NCI-H146 treated with DMSO at 0.1 percent for 48 hours (cell line): ENCODE measurements around the gene CAND1.

Experiments used
- DNase-seq: peaks from one replicate; lab custom pipeline; 2025; ENCODE audit not compliant: unreplicated experiment; lab: John Stamatoyannopoulos, UW

CAND1 gene

DNA sequence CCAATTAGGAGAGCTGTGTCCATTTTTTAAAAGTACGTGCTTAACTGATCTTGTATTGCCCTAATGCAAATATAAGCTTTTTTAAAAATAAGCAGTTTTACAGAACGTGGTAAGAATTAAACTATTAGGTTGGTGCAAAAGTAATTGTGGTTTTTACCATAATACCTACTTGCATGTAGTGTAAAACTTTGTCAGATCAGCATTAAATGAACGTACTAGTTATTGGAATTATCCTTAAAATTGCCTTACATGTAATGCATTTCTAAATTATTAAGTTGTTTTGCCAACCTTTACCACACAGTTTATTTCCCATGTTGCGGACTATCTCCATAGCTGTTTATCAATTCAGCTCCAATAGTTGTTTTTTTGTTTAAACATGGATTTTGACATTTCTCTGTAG lies 10.9 kb downstream of the CAND1 start:
- no peak for DNase-seq

DNA sequence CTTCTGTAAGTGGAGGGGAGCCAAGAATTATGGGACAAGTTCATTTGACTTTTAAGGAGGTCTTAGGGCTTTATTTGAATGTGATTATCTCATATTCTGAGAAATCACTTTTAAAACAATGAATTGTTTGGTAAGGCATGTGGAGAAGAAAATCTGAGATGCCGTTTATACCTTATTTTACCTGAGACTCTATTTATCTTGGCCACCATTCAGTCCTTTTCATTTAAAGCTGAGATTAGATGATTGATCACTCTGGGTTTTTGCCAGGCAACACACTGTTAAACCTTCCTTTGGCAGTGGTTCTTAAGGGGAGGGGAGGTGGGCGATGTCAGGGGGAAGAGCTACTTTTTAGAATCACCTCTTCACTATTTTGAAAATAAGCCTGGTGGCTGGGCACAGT lies 11.4 kb downstream of the CAND1 start:
- no peak for DNase-seq

DNA sequence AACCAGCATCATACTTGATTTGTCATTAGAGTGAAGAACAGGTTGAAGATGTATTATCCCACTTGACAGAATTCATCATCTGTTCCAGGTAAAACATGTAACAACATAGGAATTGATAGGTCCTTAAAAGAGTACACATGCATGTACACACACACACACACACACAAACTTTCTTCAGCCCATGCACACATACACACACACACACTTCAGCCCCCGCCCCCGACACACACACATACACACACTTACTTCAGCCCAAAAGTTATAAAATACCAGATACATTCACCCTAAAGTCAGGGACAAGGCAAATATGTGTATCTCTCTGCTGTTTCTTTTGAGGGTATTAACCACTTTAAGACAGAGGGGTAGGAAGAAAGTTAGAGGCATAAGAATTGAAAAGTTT lies 15.4 kb downstream of the CAND1 start:
- no peak for DNase-seq

DNA sequence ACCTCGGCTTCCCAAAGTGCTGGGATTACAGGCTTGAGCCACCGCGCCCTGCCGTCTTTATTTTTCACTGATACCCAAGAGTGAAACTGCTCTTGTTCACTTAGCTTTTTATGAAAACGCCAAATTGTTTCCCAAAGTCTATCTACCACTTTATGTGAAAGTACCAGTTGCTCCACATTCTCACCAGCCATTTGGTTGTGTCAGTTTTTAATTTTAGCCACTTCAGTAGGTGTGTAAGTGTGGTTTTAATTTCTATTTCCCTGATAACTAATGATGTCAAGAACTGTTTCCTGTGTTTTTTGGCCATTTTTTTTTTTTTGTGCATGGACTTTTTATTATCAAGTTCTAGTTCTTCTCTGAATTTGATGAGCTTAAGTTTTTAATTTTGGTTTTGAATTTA lies 17.1 kb downstream of the CAND1 start:
- DNase-seq = no peak

DNA sequence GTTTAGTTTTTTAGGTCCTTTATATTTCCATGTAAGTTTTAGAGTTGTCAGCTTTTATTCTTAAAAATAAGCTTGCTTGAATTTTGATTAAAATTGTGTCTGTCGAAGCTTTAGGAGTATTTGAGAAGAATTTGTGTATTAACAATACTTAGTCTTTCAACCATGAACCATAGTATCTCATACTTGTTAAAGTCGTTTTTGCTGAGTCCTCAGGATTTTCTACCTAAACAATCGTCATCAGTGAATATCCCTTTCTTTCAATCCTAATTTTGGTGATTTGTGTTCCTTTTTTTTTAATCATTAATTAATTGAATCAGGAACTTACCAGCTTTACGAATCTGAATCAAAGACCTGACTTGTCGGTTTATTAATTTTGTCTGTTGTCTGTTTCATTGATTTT lies 18.2 kb downstream of the CAND1 start:
- no peak for DNase-seq

DNA sequence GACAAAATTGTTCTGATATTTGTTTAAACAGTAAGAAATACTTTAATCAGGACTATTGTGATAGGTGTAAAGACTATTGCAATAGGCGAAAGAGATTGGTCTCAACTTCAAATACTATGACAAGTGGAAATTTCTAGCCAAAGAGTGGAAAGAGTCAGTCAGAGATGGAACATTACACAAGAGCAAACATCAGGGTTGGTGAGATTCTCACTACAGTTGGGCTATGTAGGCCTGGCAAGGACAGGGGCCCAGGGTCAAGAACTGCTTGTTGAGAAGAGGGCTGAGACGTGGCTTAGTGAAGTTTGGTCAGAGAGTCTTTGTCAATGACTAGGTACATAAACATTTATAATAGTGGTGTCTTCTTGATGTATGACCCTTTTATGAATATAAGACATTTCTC lies 19.4 kb downstream of the CAND1 start:
- no peak for DNase-seq

DNA sequence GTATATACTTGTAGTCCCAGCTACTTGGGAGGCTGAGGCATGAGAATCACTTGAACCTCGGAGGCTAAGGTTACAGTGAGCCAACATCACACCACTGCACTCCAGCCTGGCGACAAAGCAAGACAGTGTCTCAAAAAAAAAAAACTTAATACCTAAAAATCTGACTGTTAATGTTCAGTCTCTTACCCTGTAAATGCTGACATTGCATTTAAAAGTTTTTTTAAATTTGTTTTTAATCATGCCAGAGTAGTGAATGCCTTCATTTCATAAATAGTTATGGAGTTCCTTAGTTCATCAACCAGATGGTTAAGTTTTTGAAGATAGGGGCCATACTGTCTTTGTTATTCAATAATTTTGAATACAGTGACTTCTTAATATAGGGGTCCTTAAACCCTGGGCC lies 21.2 kb downstream of the CAND1 start:
- DNase-seq = no peak

DNA sequence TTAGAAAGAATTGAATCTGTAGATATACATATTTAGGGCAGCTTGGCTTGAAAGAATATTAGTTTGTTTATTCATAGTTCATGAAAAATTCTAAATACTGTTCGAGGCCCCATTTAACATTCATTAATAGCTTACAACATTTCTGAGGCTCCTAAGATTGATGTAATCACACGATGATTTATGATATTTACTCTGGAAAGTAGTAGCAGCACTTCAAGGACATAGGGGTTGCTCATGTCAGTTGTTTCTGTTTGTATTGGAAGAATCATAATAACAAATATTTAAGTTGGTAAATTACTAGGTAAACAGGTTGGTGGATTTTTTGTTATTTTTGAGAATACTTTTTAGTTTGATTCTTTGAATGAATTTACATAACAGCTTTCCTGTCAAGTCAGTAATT lies 30.4 kb downstream of the CAND1 start:
- no peak for DNase-seq

DNA sequence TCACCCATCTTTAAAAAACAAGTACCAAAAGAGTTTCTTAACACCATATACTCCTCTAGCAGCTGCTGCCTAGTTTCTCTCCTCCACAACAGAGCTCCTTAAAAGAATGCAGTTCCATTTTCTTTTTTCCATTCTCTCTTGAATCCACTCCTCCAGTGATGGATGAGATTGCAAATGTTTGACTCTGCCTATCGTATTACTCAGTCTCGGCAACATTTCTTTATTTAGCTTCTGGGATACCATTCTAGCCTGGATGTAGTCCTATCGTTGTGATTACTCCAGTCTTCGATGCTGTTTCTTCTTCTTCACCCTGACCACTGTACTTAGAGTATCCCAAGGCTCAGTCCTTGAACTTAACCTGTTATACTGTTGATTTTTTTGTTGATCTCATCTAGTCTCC lies 30.8 kb downstream of the CAND1 start:
- DNase-seq = no peak

DNA sequence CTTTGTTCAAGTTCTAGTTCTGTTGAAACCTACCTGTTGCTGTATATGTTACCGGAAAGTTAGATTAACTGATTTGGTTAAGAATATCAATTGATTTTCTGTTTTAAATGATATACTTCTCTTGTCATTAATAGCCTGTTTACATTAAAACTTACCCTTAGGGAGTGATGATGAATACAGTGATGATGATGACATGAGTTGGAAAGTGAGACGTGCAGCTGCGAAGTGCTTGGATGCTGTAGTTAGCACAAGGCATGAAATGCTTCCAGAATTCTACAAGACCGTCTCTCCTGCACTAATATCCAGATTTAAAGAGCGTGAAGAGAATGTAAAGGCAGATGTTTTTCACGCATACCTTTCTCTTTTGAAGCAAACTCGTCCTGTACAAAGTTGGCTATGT lies 33.0 kb downstream of the CAND1 start:
- DNase-seq = no peak

DNA sequence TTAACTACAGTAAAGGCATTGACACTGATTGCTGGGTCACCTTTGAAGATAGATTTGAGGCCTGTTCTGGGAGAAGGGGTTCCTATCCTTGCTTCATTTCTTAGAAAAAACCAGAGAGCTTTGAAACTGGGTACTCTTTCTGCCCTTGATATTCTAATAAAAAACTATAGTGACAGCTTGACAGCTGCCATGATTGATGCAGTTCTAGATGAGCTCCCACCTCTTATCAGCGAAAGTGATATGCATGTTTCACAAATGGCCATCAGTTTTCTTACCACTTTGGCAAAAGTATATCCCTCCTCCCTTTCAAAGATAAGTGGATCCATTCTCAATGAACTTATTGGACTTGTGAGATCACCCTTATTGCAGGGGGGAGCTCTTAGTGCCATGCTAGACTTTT lies 36.4 kb downstream of the CAND1 start:
- no peak for DNase-seq

DNA sequence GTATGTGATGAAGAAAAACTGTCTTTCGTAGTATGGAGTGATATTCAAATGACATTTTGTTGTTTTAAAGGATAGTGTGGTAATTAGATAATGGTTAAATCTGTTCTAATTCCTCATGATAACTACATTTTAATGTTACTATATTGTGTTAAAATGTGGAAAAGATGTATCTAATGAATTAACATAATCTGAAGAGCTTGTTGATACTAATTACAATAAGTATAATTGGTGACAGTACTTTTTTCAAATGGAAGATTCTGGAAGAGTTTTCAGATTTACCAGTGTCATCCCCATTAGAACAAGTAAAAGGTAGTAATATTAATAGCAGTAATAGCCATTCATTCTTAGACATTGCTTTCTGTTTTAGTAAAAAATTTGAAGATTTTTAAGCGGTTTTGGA lies 37.6 kb downstream of the CAND1 start:
- DNase-seq = no peak

DNA sequence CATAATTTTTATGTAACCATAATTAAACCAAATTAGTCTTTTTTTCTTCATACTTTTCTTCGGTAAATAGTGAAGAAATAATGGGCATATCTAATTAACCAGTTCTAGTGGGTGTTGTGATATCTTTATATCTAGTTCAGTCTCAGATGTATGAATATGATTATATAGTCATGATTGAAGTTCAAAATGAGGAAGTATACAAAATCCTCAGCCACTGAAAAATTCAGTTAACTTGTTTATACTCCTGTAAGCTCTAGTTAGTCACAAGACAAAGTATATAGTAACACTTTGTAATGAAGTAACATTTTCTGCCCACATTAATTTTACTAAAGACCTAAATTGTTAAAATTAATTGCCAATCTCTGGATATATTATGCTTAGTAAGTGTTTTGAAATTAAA lies 46.5 kb downstream of the CAND1 start:
- DNase-seq = no peak

DNA sequence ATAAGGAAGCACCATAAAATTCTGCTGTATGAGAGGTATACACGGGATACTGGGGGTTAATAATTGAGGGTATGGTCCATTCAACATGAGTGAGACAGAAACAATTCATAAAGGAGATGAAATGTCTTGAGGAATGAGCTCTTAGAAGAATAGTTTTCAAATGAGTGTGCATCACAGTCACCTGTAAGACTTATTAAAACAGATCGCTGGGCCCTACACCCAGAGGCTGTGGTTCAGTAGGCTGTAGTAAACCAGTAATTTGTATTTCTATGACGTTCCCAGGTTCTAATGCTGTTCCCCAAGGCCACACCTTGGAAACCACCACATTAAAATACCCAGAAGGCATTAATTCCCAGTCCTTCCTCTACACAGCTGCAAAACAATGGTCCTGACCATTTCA lies 49.6 kb downstream of the CAND1 start:
- DNase-seq = no peak

DNA sequence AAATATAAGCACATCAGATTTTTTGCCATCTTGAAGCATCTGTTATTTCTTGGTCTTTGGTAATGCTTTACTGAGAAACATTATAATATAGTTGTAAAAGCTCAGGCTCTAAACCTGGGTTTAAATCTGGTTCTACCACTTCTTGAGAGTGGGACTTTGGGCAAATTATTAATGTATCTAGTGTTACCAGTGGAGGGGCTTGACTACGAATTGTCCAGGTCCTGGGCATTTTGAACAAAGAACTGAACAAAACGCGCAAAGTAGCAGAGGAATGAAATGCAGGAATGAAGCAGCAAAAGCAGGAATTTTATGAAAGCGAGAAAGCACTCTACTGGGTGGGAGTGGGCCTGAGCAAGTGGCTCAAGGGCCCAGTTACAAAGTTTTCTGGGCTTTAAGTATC lies 50.8 kb downstream of the CAND1 start:
- DNase-seq = no peak

DNA sequence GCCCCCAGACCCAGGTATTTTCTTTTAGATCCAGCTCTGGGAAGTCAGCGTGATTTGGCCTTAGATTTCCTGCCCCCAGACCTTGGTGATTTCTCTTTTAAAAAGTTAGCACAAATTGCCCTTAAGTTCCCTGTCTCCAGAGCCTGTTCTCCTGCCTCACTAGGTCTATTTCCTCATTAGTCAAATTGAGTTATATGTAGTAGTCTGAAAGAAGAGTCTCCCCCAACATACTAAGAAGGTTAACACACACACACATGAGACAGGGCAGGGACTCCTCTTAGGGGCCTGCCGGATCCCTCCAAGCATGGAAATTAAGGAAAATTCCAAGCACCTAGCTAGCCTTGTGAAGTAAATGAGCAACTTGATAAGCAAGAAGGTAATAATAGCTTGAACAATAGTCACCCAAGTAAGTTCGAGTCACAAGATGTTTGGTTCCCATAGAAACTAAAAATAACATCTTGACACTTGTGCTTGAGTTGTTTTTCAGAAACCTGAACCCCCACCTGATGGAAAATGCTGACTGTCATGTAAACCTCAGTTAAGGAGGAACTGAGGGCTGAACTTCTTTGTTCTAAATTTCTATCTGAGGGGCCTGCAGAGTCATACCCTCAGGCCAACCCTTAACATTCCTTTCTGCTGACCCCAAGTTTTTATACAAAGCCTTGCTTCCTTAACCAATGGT lies 51.6 kb downstream of the CAND1 start:
- DNase-seq = no peak

DNA sequence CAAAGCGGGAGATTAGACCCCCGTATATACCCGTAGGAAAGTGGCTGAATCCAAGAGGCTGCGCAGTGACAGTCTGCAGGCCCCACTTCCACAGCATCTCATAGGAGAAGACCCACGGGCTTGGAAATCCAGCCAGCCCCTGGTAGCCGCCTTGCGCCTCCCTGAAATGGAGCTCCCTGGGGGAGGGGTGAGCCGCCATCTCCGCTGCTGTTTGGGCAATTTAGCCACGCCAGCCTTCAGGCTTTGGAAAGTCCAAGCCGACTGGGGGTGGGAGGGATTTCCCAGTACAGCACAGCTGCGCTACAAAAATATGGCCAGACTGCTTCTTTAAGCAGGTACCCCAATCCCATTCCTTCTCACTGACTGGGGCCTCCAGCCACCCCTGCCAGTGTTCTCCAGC lies 53.4 kb downstream of the CAND1 start:
- DNase-seq = no peak

DNA sequence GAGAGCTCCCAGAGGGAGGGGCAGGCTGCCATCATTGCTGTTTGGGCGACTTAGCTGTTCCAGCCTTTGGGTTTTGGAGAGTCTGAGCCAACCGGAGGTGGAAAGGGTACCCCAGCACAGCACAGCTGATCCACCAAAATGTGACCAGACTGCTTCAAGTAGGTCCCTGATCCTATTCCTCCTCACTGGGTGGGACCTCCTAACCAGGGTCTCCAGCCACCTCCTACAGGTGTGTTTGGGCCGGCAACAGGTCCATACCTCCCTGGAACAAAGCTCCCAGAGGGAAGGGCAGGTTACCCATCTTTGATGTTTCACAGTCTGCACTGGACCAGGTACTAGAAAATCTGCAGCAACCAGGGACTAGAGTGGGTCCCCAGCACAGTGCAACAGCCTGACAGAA lies 53.8 kb downstream of the CAND1 start:
- DNase-seq = no peak

DNA sequence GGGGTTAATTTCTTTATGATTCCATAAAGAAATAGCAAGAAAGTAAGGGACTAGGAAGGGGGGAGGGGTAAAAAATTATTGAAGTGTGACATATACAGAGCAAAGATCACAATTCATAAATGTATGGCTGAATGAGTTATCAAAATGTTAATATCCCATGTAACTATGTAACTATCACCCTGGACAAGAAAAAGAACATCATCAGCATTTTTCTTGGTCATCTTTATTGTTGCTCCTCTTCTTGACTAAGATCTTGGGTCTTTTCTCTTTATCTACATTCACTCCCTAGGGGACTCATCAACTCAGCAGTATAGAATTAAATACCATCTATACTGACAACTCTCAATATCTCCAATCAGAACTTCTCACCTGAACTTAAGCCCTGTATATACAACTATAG lies 57.5 kb downstream of the CAND1 start:
- no peak for DNase-seq

DNA sequence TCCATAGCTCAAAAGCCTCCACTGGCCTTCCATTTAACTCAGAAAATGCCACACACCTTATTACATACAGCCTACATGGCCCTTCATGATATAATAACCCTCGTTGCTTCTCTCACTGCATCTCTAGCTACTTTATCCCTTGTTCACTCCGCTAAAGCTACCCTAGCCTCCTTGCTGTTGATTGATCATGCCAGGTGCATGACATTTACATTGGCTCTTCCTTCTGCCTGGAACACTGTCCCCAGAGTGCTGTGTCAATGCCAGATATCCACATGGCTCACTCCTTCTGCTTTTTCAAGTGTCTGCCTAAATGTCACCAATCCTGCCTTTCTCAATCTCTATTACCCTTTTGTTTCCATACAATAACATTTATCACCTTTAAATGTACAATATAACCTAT lies 58.3 kb downstream of the CAND1 start:
- peak; percentile 6 for DNase-seq

DNA sequence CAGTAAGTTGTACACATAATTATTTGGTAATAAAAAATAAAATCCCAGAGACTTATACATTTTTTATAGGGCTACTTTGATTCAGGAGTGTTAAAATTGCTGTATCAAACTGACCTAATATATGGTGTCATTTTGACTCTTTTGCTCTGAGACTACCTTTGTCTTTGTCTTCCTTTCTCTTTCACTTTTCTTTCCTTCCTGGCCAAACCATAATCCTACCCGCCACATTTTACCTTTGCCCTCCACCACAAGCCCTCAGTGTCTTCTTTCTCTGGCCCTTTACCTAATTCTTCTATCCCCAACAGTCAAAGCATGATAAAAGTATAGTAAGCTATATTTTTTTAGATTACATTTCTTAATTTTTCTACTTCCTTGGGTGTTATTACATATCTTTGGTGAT lies 62.0 kb downstream of the CAND1 start:
- DNase-seq = no peak

DNA sequence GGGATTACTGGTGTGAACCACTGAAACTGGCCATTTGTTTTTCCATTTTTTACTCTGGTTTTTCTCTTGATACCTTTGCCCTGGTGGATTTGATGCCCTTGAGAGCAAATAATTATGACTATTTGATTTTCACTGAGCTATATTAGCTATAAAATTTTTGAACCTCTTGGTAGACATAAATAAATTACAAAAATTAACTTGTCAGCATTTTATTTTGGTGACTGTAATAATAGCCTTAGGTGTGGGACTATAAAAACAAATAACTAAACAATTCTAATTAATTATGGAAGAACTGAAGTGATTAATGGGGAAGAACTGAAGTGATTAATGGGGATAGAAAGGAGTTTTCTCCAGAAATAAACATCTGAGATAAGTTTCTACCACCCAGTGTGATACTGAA lies 62.7 kb downstream of the CAND1 start:
- no peak for DNase-seq

DNA sequence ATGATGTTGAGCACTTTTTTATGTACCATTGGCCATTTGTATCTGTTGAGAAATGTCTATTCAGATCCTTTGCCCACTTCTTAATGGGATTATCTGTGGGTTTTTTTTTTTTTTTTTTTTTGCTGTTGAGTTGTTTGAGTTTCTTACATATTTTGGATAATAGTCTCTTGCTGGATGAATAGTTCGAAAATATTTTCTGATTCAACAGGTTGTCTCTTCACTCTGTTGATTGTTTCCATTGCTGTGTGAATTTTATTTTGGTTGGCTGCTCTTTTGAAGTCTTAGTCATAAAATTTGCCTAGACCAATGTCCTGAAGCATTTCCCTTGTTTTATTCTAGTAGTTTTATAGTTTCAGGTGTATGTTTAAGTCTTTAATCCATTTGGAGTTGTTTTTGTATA lies 64.5 kb downstream of the CAND1 start:
- DNase-seq = no peak

DNA sequence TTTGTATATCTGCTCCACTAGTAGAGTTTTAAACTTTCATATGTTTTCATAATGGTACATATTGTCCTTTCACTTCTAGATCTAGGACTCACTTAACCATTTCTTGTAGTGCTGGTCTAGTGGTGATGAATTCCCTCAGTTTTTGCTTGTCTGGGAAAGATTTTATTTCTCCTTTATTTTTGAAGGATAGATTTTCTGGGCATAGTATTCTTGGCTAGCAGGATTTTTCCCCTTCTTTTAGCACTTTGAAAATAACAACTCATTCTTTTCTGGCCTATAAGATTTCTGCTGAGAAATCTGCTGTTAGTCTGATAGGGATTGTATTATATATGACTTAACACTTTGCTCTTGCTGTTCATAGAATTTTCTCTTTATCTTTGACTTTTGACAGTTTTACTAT lies 69.3 kb downstream of the CAND1 start:
- no peak for DNase-seq
